ENCODE data around the gene PTPRE. TPM values are rescaled to one million over a fixed set of nuclear protein-coding genes. Genes with fewer than 3 reads are reported as not detected.
A peak's percentile ranks its signal among the peaks of the same experiment; 100 is the strongest.

PTPRE gene
- total RNA-seq, 1 experiment from 2014 or later = 0.70 TPM

DNA sequence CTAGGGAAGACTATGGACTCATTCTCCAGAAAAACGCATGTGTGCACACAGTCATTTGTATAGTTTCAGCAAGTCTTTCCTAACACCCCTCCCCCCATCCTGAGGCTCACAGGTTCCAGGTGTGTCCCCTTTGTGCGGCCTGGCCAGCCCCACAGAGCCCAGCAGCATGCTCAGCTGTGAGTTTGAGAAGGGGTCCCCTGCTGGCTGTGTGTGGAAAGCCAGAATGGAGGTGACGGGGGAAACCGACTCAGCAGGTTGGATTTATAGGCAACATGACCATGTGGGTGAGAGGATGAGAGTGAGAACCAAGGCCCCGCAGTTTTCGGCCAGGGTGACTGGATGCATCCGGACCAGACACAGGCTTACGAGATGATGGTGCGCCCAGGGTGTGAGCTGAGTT is 9.9 kb downstream of the PTPRE start:
- Histone ChIP-seq H4K5ac (ENCODE audit: insufficient read length, low read depth, low read length) (no peak overlapping the region), H3K4ac (ENCODE audit: low read depth, low read length) (no peak overlapping the region), H3K27me3 (ENCODE audit: insufficient read depth, low read length) (no peaks in the 10 kb centered on the region), H2BK20ac (ENCODE audit: low read depth, low read length, poor library complexity, severe bottlenecking) (no peak overlapping the region), H3K79me2 (ENCODE audit: insufficient read depth, low read length) (no peaks in the 10 kb centered on the region), H4K20me1 (ENCODE audit: control insufficient read depth, insufficient read depth, insufficient read length) (no peaks in the 10 kb centered on the region), H2BK120ac (ENCODE audit: low read depth, low read length, poor library complexity, severe bottlenecking) (no peak overlapping the region), H2BK15ac (ENCODE audit: low read depth, low read length) (no peak overlapping the region), H3K56ac (ENCODE audit: insufficient read length, low read depth, low read length) (no peak overlapping the region), H2BK5ac (ENCODE audit: insufficient read length, low read length) (no peak overlapping the region), H2BK12ac (ENCODE audit: insufficient read length, low read depth, low read length) (no peak overlapping the region), H3K4me2 (ENCODE audit: insufficient read depth, insufficient read length, low read length) (no peak overlapping the region), H3K23me2 (ENCODE audit: insufficient read length, low read depth, low read length, poor library complexity, severe bottlenecking) (no peaks in the 10 kb centered on the region), H2AFZ (ENCODE audit: low read length) (no peak overlapping the region), H2AK5ac (ENCODE audit: insufficient read length, low read length) (no peak overlapping the region), H3K9ac (ENCODE audit: extremely low read depth, insufficient read length, low read length) (no peak overlapping the region), H4K91ac (ENCODE audit: insufficient read length, low read depth, low read length) (no peak overlapping the region), H3K27ac (ENCODE audit: insufficient read length, low read depth, low read length) (no peak overlapping the region), H3K79me1 (ENCODE audit: insufficient read depth, low read depth, low read length, poor library complexity, severe bottlenecking) (no peaks in the 10 kb centered on the region), H4K8ac (replicated peaks; ENCODE audit: insufficient read length, low read depth, low read length) (no peak overlapping the region), H3K23ac (ENCODE audit: insufficient read length, low read depth, low read length) (no peak overlapping the region), H3K9me3 (ENCODE audit: control insufficient read depth, low read depth, low read length) (no peaks in the 10 kb centered on the region), H3K18ac (ENCODE audit: insufficient read length, low read depth, low read length) (no peak overlapping the region), H3K4me1 (ENCODE audit: insufficient read depth, low read length) (no peaks in the 10 kb centered on the region), H3K14ac (ENCODE audit: insufficient read depth, low read length) (no peak overlapping the region; the same call in 1 of the 2 replicates), H3T11ph (ENCODE audit: low read length) (no peak overlapping the region)
- no peak overlapping the region; a peak in 1 of 5 replicates for H3K4me3 Mint-ChIP-seq
- peak; percentile 50 for DNase-seq
- TF ChIP-seq, protein P1, sequence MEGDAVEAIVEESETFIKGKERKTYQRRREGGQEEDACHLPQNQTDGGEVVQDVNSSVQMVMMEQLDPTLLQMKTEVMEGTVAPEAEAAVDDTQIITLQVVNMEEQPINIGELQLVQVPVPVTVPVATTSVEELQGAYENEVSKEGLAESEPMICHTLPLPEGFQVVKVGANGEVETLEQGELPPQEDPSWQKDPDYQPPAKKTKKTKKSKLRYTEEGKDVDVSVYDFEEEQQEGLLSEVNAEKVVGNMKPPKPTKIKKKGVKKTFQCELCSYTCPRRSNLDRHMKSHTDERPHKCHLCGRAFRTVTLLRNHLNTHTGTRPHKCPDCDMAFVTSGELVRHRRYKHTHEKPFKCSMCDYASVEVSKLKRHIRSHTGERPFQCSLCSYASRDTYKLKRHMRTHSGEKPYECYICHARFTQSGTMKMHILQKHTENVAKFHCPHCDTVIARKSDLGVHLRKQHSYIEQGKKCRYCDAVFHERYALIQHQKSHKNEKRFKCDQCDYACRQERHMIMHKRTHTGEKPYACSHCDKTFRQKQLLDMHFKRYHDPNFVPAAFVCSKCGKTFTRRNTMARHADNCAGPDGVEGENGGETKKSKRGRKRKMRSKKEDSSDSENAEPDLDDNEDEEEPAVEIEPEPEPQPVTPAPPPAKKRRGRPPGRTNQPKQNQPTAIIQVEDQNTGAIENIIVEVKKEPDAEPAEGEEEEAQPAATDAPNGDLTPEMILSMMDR (conservative IDR thresholded peaks at IDR 0.05) = peak; percentile 44; the same call in 2 of the 3 replicates
- H3K4me1 Mint-ChIP-seq = peaks cover 4 to 6% of the 10 kb centered on the region in 2 experiments; a peak in 2 of 4 replicates
- no peak overlapping the region for H3K27ac Mint-ChIP-seq
- no peaks in the 10 kb centered on the region for H3K36me3 Mint-ChIP-seq (ENCODE audit: insufficient read depth in 1 of 3, low read depth in 3 of 3)
- no peaks in the 10 kb centered on the region; the same call in 1 of the 2 replicates for H3K27me3 Mint-ChIP-seq (ENCODE audit: low read depth)
- no CpG with 5 or more reads among the region's 9 CpGs for WGBS (ENCODE audit: extremely low coverage, insufficient read length, low lambda C conversion rate)
- H3K9me3 Mint-ChIP-seq = no peaks in the 10 kb centered on the region

Data from H9 (cell line).